Hepatocyte (in vitro differentiated cells): ENCODE data around the gene MTG1. TPM values are rescaled to one million over a fixed set of nuclear protein-coding genes. Genes with fewer than 3 reads are reported as not detected.

Experiments
- DNase-seq: peaks from one replicate; pipeline ENCODE4 v3.0.0-alpha.2; 2016; ENCODE audit warnings: low spot score
- H2AFZ ChIP-seq: fragments of 200-600 bp; sonication (generic); 2 replicates; pipeline ENCODE4 v1.6.0; 2016; ENCODE audit warnings: antibody characterized with exemption, mild to moderate bottlenecking
- H3K27ac ChIP-seq: fragments of 200-600 bp; sonication (generic); 2 replicates; pipeline ENCODE4 v1.5.1; 2016; ENCODE audit warnings: mild to moderate bottlenecking
- H3K27me3 ChIP-seq: fragments of 200-600 bp; sonication (generic); 2 replicates; pipeline ENCODE4 v1.6.1; 2016
- H3K36me3 ChIP-seq: fragments of 200-600 bp; sonication (generic); replicated peaks from 2 replicates; pipeline ENCODE4 v1.5.1; 2016; ENCODE audit warnings: low read depth; ENCODE audit not compliant: insufficient read depth
- H3K4me1 ChIP-seq: fragments of 200-600 bp; sonication (generic); 2 replicates; pipeline ENCODE4 v1.5.1; 2016; ENCODE audit warnings: mild to moderate bottlenecking, moderate library complexity; ENCODE audit not compliant: insufficient read depth
- H3K4me2 ChIP-seq: fragments of 200-600 bp; sonication (generic); 2 replicates; pipeline ENCODE4 v1.6.0; 2016
- H3K4me3 ChIP-seq: fragments of 200-600 bp; sonication (generic); 2 replicates; pipeline ENCODE4 v1.5.1; 2016; ENCODE audit warnings: mild to moderate bottlenecking
- H3K79me2 ChIP-seq: fragments of 200-600 bp; sonication (generic); 2 replicates; pipeline ENCODE4 v1.6.0; 2017; ENCODE audit warnings: mild to moderate bottlenecking
- H3K9me2 ChIP-seq: fragments of 200-600 bp; sonication (generic); replicated peaks from 2 replicates; pipeline ENCODE4 v1.6.0; 2017; ENCODE audit warnings: mild to moderate bottlenecking; ENCODE audit not compliant: insufficient read depth
- H3K9me3 ChIP-seq: fragments of 200-600 bp; sonication (generic); 2 replicates; pipeline ENCODE4 v1.5.1; 2016; ENCODE audit warnings: low read depth, mild to moderate bottlenecking
- H4K20me1 ChIP-seq: fragments of 200-600 bp; sonication (generic); 2 replicates; pipeline ENCODE4 v1.6.0; 2016; ENCODE audit warnings: mild to moderate bottlenecking; ENCODE audit not compliant: insufficient read depth, poor library complexity, severe bottlenecking
- EZH2 ChIP-seq: fragments of 200-600 bp; sonication (generic); IDR thresholded peaks from 2 replicates; pipeline ENCODE4 v1.6.1; 2016; ENCODE audit warnings: antibody characterized with exemption, mild to moderate bottlenecking, borderline replicate concordance
- EZH2phosphoT487 ChIP-seq: fragments of 200-600 bp; sonication (generic); IDR thresholded peaks from one replicate; pipeline ENCODE4 v1.6.1; 2018; ENCODE audit warnings: antibody characterized with exemption, mild to moderate bottlenecking, low read depth, moderate library complexity; ENCODE audit not compliant: unreplicated experiment, severe bottlenecking
- WGBS: methylation state at CpG from one replicate; pipeline ENCODE4 v1.1.6; 2016; ENCODE audit warnings: low lambda C conversion rate; ENCODE audit errors: missing lambda C conversion rate; 5-methylcytosine and 5-hydroxymethylcytosine counted together
- polyA plus RNA-seq: library from polyadenylated mRNA; unstranded; fragments of >200 nt; fragmentation: Nextera tagmentation; extraction: Ambion mirVana; gene quantifications from 2 replicates; pipeline ENCODE4 v1.2.1, GENCODE V29; 2016
- total RNA-seq: library from RNA; depleted of rRNA; stranded (reverse); fragments of >200 nt; gene quantifications from 2 replicates; pipeline ENCODE4 v1.2.3, GENCODE V29; 2014
- TF ChIP-seq, protein P1 (sequence below): fragments of 200-600 bp; sonication (generic); IDR thresholded peaks from 2 replicates; pipeline ENCODE4 v1.5.1; 2016; ENCODE audit warnings: antibody characterized with exemption, mild to moderate bottlenecking; ENCODE audit not compliant: poor library complexity

MTG1 gene
- total and polyA plus RNA-seq, 2 experiments from 2014 or later: 53.2 to 154 TPM

DNA sequence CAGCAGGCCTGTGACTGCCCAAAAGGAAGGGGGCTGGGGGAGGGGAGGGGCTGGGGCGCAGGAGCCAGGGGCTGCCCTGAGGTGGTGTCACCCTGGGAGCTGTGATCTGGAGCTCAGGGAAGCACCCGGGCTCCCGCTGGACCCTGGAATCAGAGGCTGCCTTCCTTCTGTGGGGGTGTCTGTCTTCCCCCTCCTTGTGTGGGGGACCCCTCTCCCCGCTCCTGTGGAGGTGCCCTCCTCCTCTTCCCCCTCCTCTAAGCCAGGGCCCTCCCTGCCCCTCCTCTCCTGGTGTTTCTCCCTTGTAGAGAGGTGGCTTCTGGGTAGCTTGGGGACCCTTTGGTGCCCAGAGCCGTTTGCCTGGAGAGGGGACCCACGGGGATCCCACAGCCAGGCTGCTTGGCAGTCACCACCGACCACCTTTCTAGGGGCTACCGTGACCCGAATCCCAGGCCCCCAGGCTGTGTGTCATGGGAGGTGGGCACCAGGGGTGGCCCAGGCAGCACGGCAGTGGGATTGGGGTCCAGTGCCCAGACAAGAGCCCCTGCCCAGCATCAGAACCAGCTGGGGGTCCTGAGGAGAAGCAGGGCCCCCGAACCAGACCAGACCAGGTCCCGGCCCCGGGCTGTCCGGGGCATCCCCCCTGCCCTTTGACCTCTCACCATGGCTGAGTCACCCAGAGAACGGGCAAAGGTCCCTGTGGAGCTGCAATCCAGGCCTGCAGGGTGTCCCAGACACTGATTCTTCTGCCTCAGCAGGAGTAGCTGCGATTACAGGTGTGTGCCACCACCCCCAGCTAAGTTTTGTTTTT is 46.0 kb upstream of the MTG1 start:
- H3K27me3 ChIP-seq: no peaks in the 10 kb centered on the region
- no peaks in the 10 kb centered on the region for H3K36me3 ChIP-seq
- no peak for TF ChIP-seq EZH2phosphoT487
- no peak for TF ChIP-seq EZH2
- TF ChIP-seq, protein P1, sequence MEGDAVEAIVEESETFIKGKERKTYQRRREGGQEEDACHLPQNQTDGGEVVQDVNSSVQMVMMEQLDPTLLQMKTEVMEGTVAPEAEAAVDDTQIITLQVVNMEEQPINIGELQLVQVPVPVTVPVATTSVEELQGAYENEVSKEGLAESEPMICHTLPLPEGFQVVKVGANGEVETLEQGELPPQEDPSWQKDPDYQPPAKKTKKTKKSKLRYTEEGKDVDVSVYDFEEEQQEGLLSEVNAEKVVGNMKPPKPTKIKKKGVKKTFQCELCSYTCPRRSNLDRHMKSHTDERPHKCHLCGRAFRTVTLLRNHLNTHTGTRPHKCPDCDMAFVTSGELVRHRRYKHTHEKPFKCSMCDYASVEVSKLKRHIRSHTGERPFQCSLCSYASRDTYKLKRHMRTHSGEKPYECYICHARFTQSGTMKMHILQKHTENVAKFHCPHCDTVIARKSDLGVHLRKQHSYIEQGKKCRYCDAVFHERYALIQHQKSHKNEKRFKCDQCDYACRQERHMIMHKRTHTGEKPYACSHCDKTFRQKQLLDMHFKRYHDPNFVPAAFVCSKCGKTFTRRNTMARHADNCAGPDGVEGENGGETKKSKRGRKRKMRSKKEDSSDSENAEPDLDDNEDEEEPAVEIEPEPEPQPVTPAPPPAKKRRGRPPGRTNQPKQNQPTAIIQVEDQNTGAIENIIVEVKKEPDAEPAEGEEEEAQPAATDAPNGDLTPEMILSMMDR: no peak
- H3K79me2 ChIP-seq: no peaks in the 10 kb centered on the region
- peak overlapping the region; percentile 65 for H3K4me2 ChIP-seq
- no peaks in the 10 kb centered on the region for H3K9me3 ChIP-seq
- 65% methylated on average over 12 of the region's 16 CpGs for WGBS
- peak; percentile 71 for DNase-seq
- no peak overlapping the region for H2AFZ ChIP-seq
- peaks cover 5% of the 10 kb centered on the region for H3K4me1 ChIP-seq
- no peak overlapping the region for H3K4me3 ChIP-seq
- peak overlapping the region; percentile 79 for H3K27ac ChIP-seq
- no peaks in the 10 kb centered on the region for H4K20me1 ChIP-seq
- H3K9me2 ChIP-seq: no peaks in the 10 kb centered on the region

DNA sequence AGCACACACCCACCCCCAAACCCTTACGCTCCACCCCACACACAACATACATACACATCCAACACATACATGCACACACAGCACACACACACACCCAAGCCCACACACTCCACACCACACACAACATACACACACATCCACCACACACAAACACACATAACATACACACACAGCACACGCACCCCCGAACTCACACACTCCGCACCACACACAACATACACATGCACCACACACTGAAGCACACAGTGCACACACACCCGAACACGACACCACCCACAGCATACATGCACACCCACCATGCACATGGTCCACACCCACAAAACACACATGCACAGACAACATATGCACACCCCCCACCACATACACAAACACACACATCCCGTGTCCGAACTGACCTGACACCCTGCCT is 44.8 kb upstream of the MTG1 start:
- WGBS: 89% methylated on average over 8 of the region's 8 CpGs
- Histone ChIP-seq H3K27ac (no peak overlapping the region), H3K27me3 (no peaks in the 10 kb centered on the region), H3K9me3 (no peaks in the 10 kb centered on the region), H3K36me3 (no peaks in the 10 kb centered on the region), H3K4me1 (peaks cover 5% of the 10 kb centered on the region), H3K4me2 (no peak overlapping the region), H3K4me3 (no peak overlapping the region), H3K9me2 (no peaks in the 10 kb centered on the region), H4K20me1 (no peaks in the 10 kb centered on the region), H3K79me2 (no peaks in the 10 kb centered on the region), H2AFZ (no peak overlapping the region)
- TF ChIP-seq EZH2: no peak
- TF ChIP-seq EZH2phosphoT487: no peak
- TF ChIP-seq, protein P1: no peak
- no peak for DNase-seq

DNA sequence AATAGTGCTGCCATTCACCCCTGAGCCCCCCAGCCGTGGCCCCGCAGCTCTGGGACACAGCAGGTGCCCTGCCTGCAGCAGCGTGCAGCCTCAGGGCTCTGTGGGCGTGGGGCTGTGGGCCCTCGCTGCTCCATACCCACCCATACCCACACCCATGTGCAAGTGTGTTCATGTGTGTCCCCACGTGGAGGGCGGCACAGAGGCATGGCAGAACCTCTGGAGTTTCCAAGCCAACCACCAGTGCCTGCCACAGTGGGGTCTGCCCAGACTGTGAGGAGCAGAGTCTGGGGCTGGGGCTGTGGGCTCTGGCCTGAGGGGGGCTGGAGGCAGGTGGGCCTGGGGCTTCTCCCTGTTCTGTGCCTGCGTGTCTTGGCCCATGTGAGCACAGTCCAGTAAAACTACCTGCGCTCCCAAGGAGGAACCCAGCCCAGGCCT is 44.4 kb upstream of the MTG1 start:
- Histone ChIP-seq H3K36me3 (no peaks in the 10 kb centered on the region), H3K79me2 (no peaks in the 10 kb centered on the region), H2AFZ (no peak overlapping the region), H3K4me1 (peaks cover 5% of the 10 kb centered on the region), H3K9me3 (no peaks in the 10 kb centered on the region), H3K27ac (no peak overlapping the region), H3K9me2 (no peaks in the 10 kb centered on the region), H4K20me1 (no peaks in the 10 kb centered on the region), H3K4me2 (no peak overlapping the region), H3K4me3 (no peak overlapping the region), H3K27me3 (no peaks in the 10 kb centered on the region)
- TF ChIP-seq, protein P1: no peak
- TF ChIP-seq EZH2 (no peak), EZH2phosphoT487 (no peak)
- DNase-seq: no peak
- 85% methylated on average over 9 of the region's 9 CpGs for WGBS
